Measurements from ENCODE around the gene PYGO1. TPM values are rescaled to one million over a fixed set of nuclear protein-coding genes. Genes with fewer than 3 reads are reported as not detected.

PYGO1 gene
- total RNA-seq, 3 donors from 2014 or later (not counting 1 experiment from before 2014, with no cell fraction given): 0.16 TPM; not detected in 2

DNA sequence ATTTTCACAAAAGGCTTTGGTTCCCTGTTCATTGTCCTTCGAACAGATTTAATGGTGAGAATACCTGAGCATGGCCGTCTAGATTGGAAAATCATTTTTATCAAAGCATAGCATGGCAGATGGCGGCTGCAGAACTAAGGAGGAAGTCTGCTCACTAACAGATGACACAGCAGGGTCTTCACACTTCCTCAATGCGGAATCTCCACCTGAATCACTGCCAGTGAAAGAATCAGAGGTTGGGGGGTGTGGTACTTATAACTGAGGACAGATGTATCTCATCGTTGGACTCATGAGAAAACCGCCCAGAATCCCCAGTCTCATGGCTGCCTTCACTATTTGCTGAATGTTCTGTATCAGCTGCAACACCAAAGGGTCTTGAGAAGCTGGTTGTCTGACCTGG, 31.6 kb upstream of the PYGO1 start:
- H3K36me3 Mint-ChIP-seq: no peaks in the 10 kb centered on the region
- intact Hi-C loops (cut with micrococcal nuclease): no loop called here
- WGBS (ENCODE audit: insufficient coverage): 71% methylated on average over 5 of the region's 6 CpGs
- Histone ChIP-seq H3K27me3 (ENCODE audit: control insufficient read depth, insufficient read depth, low read length) (no peaks in the 10 kb centered on the region), H3K4me3 (ENCODE audit: low read length) (no peak overlapping the region), H3K9me3 (ENCODE audit: control insufficient read depth, insufficient read depth, low read length) (no peaks in the 10 kb centered on the region), H3K36me3 (ENCODE audit: control insufficient read depth, insufficient read depth, low read length) (no peaks in the 10 kb centered on the region), H3K4me1 (ENCODE audit: control insufficient read depth, insufficient read depth, low read length) (no peaks in the 10 kb centered on the region), H3K27ac (ENCODE audit: low read length) (no peak overlapping the region)
- ATAC-seq (no peak), DNase-seq (no peak)
- no peaks in the 10 kb centered on the region for H3K9me3 Mint-ChIP-seq
- no peaks in the 10 kb centered on the region for H3K4me1 Mint-ChIP-seq
- no peak overlapping the region for H3K4me3 Mint-ChIP-seq
- TF ChIP-seq, protein P1, sequence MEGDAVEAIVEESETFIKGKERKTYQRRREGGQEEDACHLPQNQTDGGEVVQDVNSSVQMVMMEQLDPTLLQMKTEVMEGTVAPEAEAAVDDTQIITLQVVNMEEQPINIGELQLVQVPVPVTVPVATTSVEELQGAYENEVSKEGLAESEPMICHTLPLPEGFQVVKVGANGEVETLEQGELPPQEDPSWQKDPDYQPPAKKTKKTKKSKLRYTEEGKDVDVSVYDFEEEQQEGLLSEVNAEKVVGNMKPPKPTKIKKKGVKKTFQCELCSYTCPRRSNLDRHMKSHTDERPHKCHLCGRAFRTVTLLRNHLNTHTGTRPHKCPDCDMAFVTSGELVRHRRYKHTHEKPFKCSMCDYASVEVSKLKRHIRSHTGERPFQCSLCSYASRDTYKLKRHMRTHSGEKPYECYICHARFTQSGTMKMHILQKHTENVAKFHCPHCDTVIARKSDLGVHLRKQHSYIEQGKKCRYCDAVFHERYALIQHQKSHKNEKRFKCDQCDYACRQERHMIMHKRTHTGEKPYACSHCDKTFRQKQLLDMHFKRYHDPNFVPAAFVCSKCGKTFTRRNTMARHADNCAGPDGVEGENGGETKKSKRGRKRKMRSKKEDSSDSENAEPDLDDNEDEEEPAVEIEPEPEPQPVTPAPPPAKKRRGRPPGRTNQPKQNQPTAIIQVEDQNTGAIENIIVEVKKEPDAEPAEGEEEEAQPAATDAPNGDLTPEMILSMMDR (IDR thresholded peaks at IDR 0.05): no peak
- H3K27ac Mint-ChIP-seq: no peak overlapping the region
- peaks cover 6 to 43% of the 10 kb centered on the region in 2 donors for H3K27me3 Mint-ChIP-seq (ENCODE audit: low read depth in 2 of 2)

DNA sequence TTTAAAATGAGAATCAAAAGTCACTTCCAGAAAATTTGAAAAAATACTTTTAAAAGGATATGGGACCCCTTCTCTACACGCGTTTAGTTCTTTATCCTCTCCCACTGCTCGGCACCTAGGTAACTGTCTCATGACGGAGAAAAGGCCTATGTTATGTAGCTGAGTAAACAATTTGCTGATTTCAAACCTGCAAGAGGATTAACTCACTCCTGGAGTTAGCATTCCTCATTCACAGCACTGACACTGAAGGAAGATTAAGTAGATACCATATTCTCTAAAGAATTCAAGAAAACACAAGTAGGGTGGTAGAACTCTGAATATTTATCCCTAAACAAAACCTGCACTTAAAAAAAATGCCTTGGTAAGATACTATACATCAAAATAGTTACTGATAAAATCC, 30.2 kb upstream of the PYGO1 start:
- Histone ChIP-seq H3K27me3 (ENCODE audit: control insufficient read depth, insufficient read depth, low read length) (no peaks in the 10 kb centered on the region), H3K27ac (ENCODE audit: low read length) (no peak overlapping the region), H3K4me3 (ENCODE audit: low read length) (no peak overlapping the region), H3K4me1 (ENCODE audit: control insufficient read depth, insufficient read depth, low read length) (no peaks in the 10 kb centered on the region), H3K9me3 (ENCODE audit: control insufficient read depth, insufficient read depth, low read length) (no peaks in the 10 kb centered on the region), H3K36me3 (ENCODE audit: control insufficient read depth, insufficient read depth, low read length) (no peaks in the 10 kb centered on the region)
- Mint-ChIP-seq H3K36me3 (no peaks in the 10 kb centered on the region), H3K27me3 (ENCODE audit: low read depth in 2 of 2) (peaks cover 13 to 57% of the 10 kb centered on the region in 2 donors), H3K4me1 (no peaks in the 10 kb centered on the region), H3K27ac (no peak overlapping the region), H3K4me3 (no peak overlapping the region), H3K9me3 (no peaks in the 10 kb centered on the region)
- TF ChIP-seq, protein P1 (IDR thresholded peaks at IDR 0.05): no peak
- intact Hi-C loops (cut with micrococcal nuclease): no loop called here
- 100% methylated on average over 2 of the region's 4 CpGs for WGBS (ENCODE audit: insufficient coverage)
- no peak for DNase-seq
- no peak for ATAC-seq

DNA sequence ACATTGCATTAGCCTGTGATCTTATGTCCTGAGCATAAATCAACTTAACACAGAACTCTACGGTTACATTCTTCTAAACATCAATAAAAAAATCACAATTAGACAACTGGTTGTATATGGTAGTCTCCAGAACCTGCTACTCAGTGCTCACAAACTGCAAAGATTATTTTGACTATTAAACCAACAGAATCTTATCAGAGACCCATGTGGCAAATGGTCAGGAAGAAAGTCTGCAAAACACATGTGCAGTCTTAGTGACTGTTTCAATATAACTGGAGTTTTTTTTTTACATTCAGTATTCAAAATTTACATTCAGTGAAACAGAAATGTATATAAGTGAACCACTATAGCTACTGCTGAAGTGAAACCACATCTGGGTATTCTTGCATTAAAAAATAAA, 27.3 kb upstream of the PYGO1 start:
- no peaks in the 10 kb centered on the region for H3K27me3 ChIP-seq (ENCODE audit: control insufficient read depth, insufficient read depth, low read length)
- Mint-ChIP-seq H3K36me3 (no peaks in the 10 kb centered on the region), H3K4me1 (no peaks in the 10 kb centered on the region), H3K27ac (no peak overlapping the region), H3K27me3 (ENCODE audit: low read depth in 2 of 2) (peaks cover 13 to 67% of the 10 kb centered on the region in 2 donors), H3K4me3 (no peak overlapping the region), H3K9me3 (no peaks in the 10 kb centered on the region)
- H3K36me3 ChIP-seq (ENCODE audit: control insufficient read depth, insufficient read depth, low read length): no peaks in the 10 kb centered on the region
- ATAC-seq (no peak), DNase-seq (no peak)
- H3K4me1 ChIP-seq (ENCODE audit: control insufficient read depth, insufficient read depth, low read length): no peaks in the 10 kb centered on the region
- intact Hi-C loops (cut with micrococcal nuclease): no loop called here
- WGBS (ENCODE audit: insufficient coverage): no CpG with 5 or more reads among the region's 1 CpG
- H3K27ac ChIP-seq (ENCODE audit: low read length): no peak overlapping the region
- H3K9me3 ChIP-seq (ENCODE audit: control insufficient read depth, insufficient read depth, low read length): no peaks in the 10 kb centered on the region
- TF ChIP-seq, protein P1 (IDR thresholded peaks at IDR 0.05): no peak
- no peak overlapping the region for H3K4me3 ChIP-seq (ENCODE audit: low read length)

DNA sequence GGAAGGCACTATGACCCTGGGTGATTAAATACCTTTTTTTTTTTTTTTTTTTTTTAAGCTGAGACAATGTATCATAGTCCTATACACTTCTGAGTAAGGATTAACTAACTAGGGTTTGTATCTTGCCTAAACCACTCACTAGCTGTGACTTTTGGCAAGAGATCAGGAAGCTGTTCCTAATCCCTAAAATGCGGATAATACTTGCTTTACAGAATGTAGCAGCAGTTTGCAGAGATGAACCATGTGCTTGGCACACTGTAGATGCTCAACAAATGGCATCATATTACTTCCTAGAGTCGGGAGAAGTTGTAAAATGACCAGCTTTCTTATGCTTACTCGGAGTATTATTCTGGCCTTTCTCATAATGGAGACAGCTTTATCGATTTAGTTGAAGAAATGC, 25.6 kb upstream of the PYGO1 start:
- no peaks in the 10 kb centered on the region for H3K27me3 ChIP-seq (ENCODE audit: control insufficient read depth, insufficient read depth, low read length)
- ATAC-seq: no peak
- TF ChIP-seq, protein P1 (IDR thresholded peaks at IDR 0.05): no peak
- no peak overlapping the region for H3K4me3 Mint-ChIP-seq
- H3K4me1 Mint-ChIP-seq: no peaks in the 10 kb centered on the region
- no peak overlapping the region for H3K4me3 ChIP-seq (ENCODE audit: low read length)
- H3K27me3 Mint-ChIP-seq (ENCODE audit: low read depth in 2 of 2): peaks cover 14 to 55% of the 10 kb centered on the region in 2 donors
- intact Hi-C loops (cut with micrococcal nuclease): no loop called here
- no peaks in the 10 kb centered on the region for H3K4me1 ChIP-seq (ENCODE audit: control insufficient read depth, insufficient read depth, low read length)
- H3K27ac Mint-ChIP-seq: no peak overlapping the region
- H3K36me3 Mint-ChIP-seq: no peaks in the 10 kb centered on the region
- H3K9me3 Mint-ChIP-seq: peaks cover 0 to 3% of the 10 kb centered on the region in 2 donors
- H3K9me3 ChIP-seq (ENCODE audit: control insufficient read depth, insufficient read depth, low read length): no peaks in the 10 kb centered on the region
- WGBS (ENCODE audit: insufficient coverage): 86% methylated on average over 4 of the region's 4 CpGs
- no peak for DNase-seq
- no peak overlapping the region for H3K27ac ChIP-seq (ENCODE audit: low read length)
- no peaks in the 10 kb centered on the region for H3K36me3 ChIP-seq (ENCODE audit: control insufficient read depth, insufficient read depth, low read length)
